OCI-LY1 (cell line): ENCODE data around the gene LMTK3.

Source experiments
- H2AFZ ChIP-seq: fragments of 200-600 bp; sonication (generic), shearing (Covaris generic); 2 replicates; pipeline ENCODE4 v1.6.0; 2014; ENCODE audit warnings: antibody characterized with exemption, mild to moderate bottlenecking, low read length
- H3F3A ChIP-seq: fragments of 200-600 bp; sonication (generic), shearing (Covaris generic); 2 replicates; pipeline ENCODE4 v1.6.0; 2014; ENCODE audit warnings: mild to moderate bottlenecking, antibody characterized with exemption, low read length, moderate library complexity; ENCODE audit not compliant: insufficient read depth
- H3K27ac ChIP-seq: fragments of 200-600 bp; sonication (generic); 2 replicates; pipeline ENCODE4 v1.5.1; 2014; ENCODE audit warnings: low read length, mixed run types, mild to moderate bottlenecking, low read depth; ENCODE audit not compliant: poor library complexity, severe bottlenecking
- H3K27me3 ChIP-seq: fragments of 200-600 bp; sonication (generic); 2 replicates; pipeline ENCODE4 v1.6.0; 2014; ENCODE audit warnings: antibody characterized with exemption, mild to moderate bottlenecking, low read length, moderate library complexity; ENCODE audit not compliant: insufficient read depth
- H3K36me3 ChIP-seq: fragments of 200-600 bp; sonication (generic); 2 replicates; pipeline ENCODE4 v1.6.1; 2014; ENCODE audit warnings: mild to moderate bottlenecking, antibody characterized with exemption, low read length, moderate library complexity, mixed read lengths; ENCODE audit not compliant: insufficient read depth
- H3K4me1 ChIP-seq: fragments of 200-600 bp; sonication (generic); 2 replicates; pipeline ENCODE4 v1.5.1; 2014; ENCODE audit warnings: mild to moderate bottlenecking, low read length, moderate library complexity; ENCODE audit not compliant: insufficient read depth, severe bottlenecking
- H3K4me2 ChIP-seq: fragments of 200-600 bp; sonication (generic), shearing (Covaris generic); 2 replicates; pipeline ENCODE4 v1.6.1; 2014; ENCODE audit warnings: low read length
- H3K4me3 ChIP-seq: fragments of 200-600 bp; sonication (generic); 2 replicates; pipeline ENCODE4 v1.5.1; 2014; ENCODE audit warnings: low read length, low read depth, mild to moderate bottlenecking, mixed read lengths; ENCODE audit not compliant: poor library complexity, severe bottlenecking
- H3K79me2 ChIP-seq: fragments of 200-600 bp; shearing (Covaris generic); 2 replicates; pipeline ENCODE4 v1.6.1; 2016; ENCODE audit warnings: mixed run types, low read length, mixed read lengths; ENCODE audit not compliant: insufficient read depth
- H3K9ac ChIP-seq: fragments of 200-600 bp; sonication (generic), shearing (Covaris generic); 2 replicates; pipeline ENCODE4 v1.6.1; 2014; ENCODE audit warnings: mild to moderate bottlenecking, low read length, mixed read lengths
- H3K9me2 ChIP-seq: fragments of 200-600 bp; sonication (generic), shearing (Covaris generic); 2 replicates; pipeline ENCODE4 v1.6.1; 2014; ENCODE audit warnings: low read depth, mild to moderate bottlenecking, low read length, mixed read lengths
- H3K9me3 ChIP-seq: fragments of 200-600 bp; shearing (Covaris generic); 2 replicates; pipeline ENCODE4 v1.6.1; 2014; ENCODE audit warnings: low read length, mixed read lengths
- H4K20me1 ChIP-seq: fragments of 200-600 bp; sonication (generic), shearing (Covaris generic); 2 replicates; pipeline ENCODE4 v1.6.0; 2016; ENCODE audit warnings: mild to moderate bottlenecking, low read length; ENCODE audit not compliant: insufficient read depth
- EZH2 ChIP-seq: fragments of 200-600 bp; sonication (generic), shearing (Covaris generic); IDR thresholded peaks from 2 replicates; pipeline ENCODE4 v1.8.0; 2017; ENCODE audit warnings: borderline replicate concordance, mixed run types, mild to moderate bottlenecking, antibody characterized with exemption, low read length, moderate library complexity, mixed read lengths
- TF ChIP-seq, protein P1 (sequence below): fragments of 200-600 bp; sonication (generic), shearing (Covaris generic); IDR thresholded peaks from 2 replicates; pipeline ENCODE4 v1.5.1; 2017; ENCODE audit warnings: mild to moderate bottlenecking, antibody characterized with exemption, low read length, moderate library complexity, mixed read lengths

The LMTK3 gene

DNA sequence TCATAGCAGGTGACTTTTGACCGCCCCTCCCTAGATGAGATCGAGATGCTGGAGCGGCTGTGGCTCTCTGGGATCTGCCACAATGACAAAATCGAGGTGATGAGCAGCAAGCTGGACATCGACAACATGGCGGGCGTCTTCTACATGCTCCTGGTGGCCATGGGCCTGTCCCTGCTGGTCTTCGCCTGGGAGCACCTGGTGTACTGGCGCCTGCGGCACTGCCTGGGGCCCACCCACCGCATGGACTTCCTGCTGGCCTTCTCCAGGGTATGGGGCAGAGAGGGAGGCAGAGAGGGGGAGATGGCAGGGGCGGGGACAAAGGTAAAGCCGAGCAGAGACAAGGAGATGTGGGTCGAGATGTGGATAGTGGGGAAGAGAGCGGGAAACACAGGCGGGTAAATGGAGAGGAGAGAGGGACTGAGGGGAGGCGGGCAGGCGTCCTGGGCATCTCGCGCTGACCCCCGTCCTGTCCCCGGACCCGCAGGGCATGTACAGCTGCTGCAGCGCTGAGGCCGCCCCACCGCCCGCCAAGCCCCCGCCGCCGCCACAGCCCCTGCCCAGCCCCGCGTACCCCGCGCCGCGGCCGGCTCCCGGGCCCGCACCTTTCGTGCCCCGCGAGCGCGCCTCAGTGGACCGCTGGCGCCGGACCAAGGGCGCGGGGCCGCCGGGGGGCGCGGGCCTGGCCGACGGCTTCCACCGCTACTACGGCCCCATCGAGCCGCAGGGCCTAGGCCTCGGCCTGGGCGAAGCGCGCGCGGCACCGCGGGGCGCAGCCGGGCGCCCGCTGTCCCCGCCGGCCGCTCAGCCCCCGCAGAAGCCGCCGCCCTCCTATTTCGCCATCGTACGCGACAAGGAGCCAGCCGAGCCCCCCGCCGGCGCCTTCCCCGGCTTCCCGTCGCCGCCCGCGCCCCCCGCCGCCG is 69.3 kb downstream of the LMTK3 start:
- Histone ChIP-seq H3F3A (no peaks in the 10 kb centered on the region), H3K79me2 (no peaks in the 10 kb centered on the region), H3K9me3 (no peaks in the 10 kb centered on the region), H3K4me2 (no peak overlapping the region), H3K27ac (no peak overlapping the region), H3K27me3 (no peaks in the 10 kb centered on the region), H2AFZ (no peak overlapping the region), H3K4me3 (no peak overlapping the region), H3K9me2 (no peaks in the 10 kb centered on the region), H3K4me1 (peaks cover 26% of the 10 kb centered on the region), H3K36me3 (peaks cover 4% of the 10 kb centered on the region), H3K9ac (no peak overlapping the region), H4K20me1 (no peaks in the 10 kb centered on the region)
- TF ChIP-seq, protein P1, sequence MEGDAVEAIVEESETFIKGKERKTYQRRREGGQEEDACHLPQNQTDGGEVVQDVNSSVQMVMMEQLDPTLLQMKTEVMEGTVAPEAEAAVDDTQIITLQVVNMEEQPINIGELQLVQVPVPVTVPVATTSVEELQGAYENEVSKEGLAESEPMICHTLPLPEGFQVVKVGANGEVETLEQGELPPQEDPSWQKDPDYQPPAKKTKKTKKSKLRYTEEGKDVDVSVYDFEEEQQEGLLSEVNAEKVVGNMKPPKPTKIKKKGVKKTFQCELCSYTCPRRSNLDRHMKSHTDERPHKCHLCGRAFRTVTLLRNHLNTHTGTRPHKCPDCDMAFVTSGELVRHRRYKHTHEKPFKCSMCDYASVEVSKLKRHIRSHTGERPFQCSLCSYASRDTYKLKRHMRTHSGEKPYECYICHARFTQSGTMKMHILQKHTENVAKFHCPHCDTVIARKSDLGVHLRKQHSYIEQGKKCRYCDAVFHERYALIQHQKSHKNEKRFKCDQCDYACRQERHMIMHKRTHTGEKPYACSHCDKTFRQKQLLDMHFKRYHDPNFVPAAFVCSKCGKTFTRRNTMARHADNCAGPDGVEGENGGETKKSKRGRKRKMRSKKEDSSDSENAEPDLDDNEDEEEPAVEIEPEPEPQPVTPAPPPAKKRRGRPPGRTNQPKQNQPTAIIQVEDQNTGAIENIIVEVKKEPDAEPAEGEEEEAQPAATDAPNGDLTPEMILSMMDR, result no peak

DNA sequence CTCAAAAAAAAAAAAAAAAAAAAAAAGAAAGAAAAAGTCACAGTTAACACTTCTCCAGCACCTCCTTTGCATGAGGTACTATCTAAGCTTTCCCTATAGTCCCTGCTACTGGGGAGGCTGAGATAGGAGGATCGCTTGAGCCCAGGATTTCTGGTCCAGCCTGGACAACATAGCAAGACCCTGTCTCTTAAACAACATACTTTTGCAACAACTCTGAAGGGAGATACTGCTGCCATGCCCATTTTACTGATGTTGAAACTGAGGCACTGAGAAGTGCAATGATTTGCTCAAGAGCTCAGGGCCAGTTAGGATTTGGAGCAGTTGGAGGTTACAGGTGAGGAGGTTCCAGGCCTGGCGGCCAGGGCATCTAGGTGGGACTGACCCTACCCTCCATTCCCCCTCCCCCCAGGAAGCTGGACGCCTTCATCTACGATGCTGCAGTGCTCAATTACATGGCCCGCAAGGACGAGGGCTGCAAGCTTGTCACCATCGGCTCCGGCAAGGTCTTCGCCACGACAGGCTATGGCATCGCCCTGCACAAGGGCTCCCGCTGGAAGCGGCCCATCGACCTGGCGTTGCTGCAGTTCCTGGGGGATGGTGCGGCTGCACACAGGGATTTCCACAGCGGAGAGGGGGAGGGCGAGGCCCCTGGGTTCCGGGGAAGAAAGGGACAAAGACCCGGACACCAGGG is 70.1 kb downstream of the LMTK3 start:
- Histone ChIP-seq H3K27me3 (no peaks in the 10 kb centered on the region), H3K36me3 (no peaks in the 10 kb centered on the region), H3K9ac (no peak overlapping the region)

DNA sequence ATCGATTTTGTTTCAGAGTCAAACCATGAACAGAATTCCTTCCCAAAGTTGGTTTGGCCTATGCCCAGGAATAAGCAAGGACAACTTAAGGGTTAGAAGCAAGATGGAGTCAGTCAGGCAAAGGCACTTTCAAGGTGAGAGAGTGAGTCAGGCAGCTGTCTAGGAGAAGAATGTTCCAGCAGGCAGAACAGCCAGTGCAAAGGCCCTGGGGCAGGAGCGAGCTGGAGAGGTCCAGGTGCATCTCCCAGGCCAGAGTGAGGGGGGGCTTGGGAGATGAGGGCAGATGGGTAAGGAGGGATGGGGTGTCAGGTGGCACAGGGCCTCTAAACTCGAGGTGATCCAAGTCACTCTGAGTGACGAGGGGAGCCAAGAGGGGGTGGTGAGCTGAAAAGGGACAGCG is 75.0 kb downstream of the LMTK3 start:
- TF ChIP-seq, protein P1, result no peak
- TF ChIP-seq EZH2, result no peak
- Histone ChIP-seq H4K20me1 (no peaks in the 10 kb centered on the region), H3K27me3 (no peaks in the 10 kb centered on the region), H2AFZ (no peak overlapping the region), H3K4me2 (no peak overlapping the region), H3K79me2 (no peaks in the 10 kb centered on the region), H3K9me3 (no peaks in the 10 kb centered on the region), H3K36me3 (no peaks in the 10 kb centered on the region; the same call in 1 of the 2 replicates), H3K27ac (no peak overlapping the region), H3K9me2 (no peaks in the 10 kb centered on the region), H3K9ac (no peak overlapping the region), H3K4me1 (peaks cover 5% of the 10 kb centered on the region), H3F3A (no peaks in the 10 kb centered on the region), H3K4me3 (no peak overlapping the region)

More for the DNA sequence above, 70.1 kb downstream of the LMTK3 start:
- H3K27ac ChIP-seq, result no peak overlapping the region
- H4K20me1 ChIP-seq, result no peaks in the 10 kb centered on the region
- peaks cover 18% of the 10 kb centered on the region for H3K4me1 ChIP-seq
- H2AFZ ChIP-seq, result no peak overlapping the region
- TF ChIP-seq EZH2, result no peak
- TF ChIP-seq, protein P1, result no peak
- H3K9me2 ChIP-seq, result no peaks in the 10 kb centered on the region
- H3K4me2 ChIP-seq, result no peak overlapping the region
- H3K9me3 ChIP-seq, result no peaks in the 10 kb centered on the region
- no peak overlapping the region for H3K4me3 ChIP-seq
- no peaks in the 10 kb centered on the region for H3K79me2 ChIP-seq
- no peaks in the 10 kb centered on the region for H3F3A ChIP-seq
